H54 (cell line): Measurements from ENCODE around the gene ICAM1.

Experiments
- DNase-seq: peaks from one replicate; pipeline ENCODE4 v3.0.0; 2011; ENCODE audit warnings: low spot score, mixed read lengths; ENCODE audit not compliant: insufficient read length
- FAIRE-seq: peaks from 3 replicates; lab custom pipeline; 2011; peaks lifted over from hg19 to GRCh38; lab: Jason Lieb, UNC
- POLR2A ChIP-seq: IDR thresholded peaks from 2 replicates; pipeline ENCODE4 v1.6.1; 2011; ENCODE audit warnings: low read depth, mild to moderate bottlenecking, low read length

Gene ICAM1

DNA sequence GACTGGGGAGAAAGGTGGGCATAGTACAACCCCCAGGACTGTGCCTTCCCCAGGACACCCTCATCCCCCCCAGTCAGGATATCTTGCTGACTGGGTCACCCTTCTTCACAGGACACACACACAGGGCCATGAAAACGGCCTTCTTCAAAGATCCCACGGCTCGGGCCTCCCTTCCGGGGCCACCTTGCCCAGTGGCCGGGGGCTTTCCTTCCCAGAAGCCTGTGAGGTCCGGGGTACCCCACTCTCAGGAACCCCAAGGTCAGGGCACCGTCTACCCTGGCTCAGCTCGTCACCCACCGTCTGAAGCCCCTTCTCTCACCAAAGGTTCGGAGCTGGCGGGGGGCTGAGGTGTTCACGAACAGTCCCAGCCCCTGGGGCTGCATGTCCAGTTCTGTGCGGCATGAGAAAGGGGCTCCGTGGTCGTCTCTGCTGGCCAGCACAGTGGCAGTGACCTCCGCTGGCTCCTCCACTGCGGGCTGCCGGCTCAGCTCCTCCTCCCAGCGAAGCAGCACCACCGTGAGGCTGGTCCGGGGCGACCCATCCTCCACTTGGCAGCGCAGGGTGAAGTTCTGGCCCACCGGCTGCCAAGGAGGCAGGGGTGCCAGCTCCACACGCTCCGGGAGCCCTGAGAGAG is 64.5 kb downstream of the ICAM1 start:
- DNase-seq (no peak), FAIRE-seq (no peak)
- TF ChIP-seq POLR2A: no peak
